GM23338 (cell line): ENCODE measurements around the gene RFNG. TPM values are rescaled to one million over a fixed set of nuclear protein-coding genes. Genes with fewer than 3 reads are reported as not detected.

Source experiments
- ATAC-seq: fragments of 200-7000 bp; cut with Tn5 transposase; 3 replicates; pipeline ENCODE4 v1.9.1; 2020
- DNase-seq: peaks from one replicate; pipeline ENCODE4 v3.0.0-alpha.2; 2015; ENCODE audit warnings: low spot score
- H2AFZ ChIP-seq: fragments of 200-600 bp; sonication (generic); 2 replicates; pipeline ENCODE4 v1.8.0; 2016; ENCODE audit warnings: antibody characterized with exemption, mild to moderate bottlenecking, moderate library complexity
- H3F3A ChIP-seq: fragments of 200-600 bp; sonication (generic); replicated peaks from 2 replicates; pipeline ENCODE4 v1.8.0; 2017; ENCODE audit warnings: antibody characterized with exemption, mixed run types, low read depth
- H3K27ac ChIP-seq: fragments of 200-600 bp; sonication (generic); 2 replicates; pipeline ENCODE4 v1.6.1; 2016; ENCODE audit warnings: low read depth
- H3K27me3 ChIP-seq: fragments of 200-600 bp; sonication (generic); 2 replicates; pipeline ENCODE4 v1.8.0; 2016; ENCODE audit warnings: mild to moderate bottlenecking, mixed run types, moderate library complexity; ENCODE audit not compliant: insufficient read depth
- H3K36me3 ChIP-seq: fragments of 200-600 bp; sonication (generic); 2 replicates; pipeline ENCODE4 v1.8.0; 2016; ENCODE audit warnings: mild to moderate bottlenecking; ENCODE audit not compliant: insufficient read depth
- H3K4me1 ChIP-seq: fragments of 200-600 bp; sonication (generic); 2 replicates; pipeline ENCODE4 v1.8.0; 2016; ENCODE audit warnings: mild to moderate bottlenecking, moderate library complexity; ENCODE audit not compliant: insufficient read depth
- H3K4me2 ChIP-seq: fragments of 200-600 bp; sonication (generic); 2 replicates; pipeline ENCODE4 v1.7.1; 2017; ENCODE audit warnings: mixed run types
- H3K4me3 ChIP-seq: fragments of 200-600 bp; sonication (generic); 2 replicates; pipeline ENCODE4 v1.6.1; 2016; ENCODE audit warnings: mixed run types
- H3K79me2 ChIP-seq: fragments of 200-600 bp; sonication (generic); replicated peaks from 2 replicates; pipeline ENCODE4 v1.8.0; 2017; ENCODE audit warnings: mild to moderate bottlenecking; ENCODE audit not compliant: insufficient read depth
- H3K9me2 ChIP-seq: fragments of 200-600 bp; sonication (generic); 2 replicates; pipeline ENCODE4 v1.8.0; 2017; ENCODE audit not compliant: insufficient read depth
- H4K20me1 ChIP-seq: fragments of 200-600 bp; sonication (generic); replicated peaks from 2 replicates; pipeline ENCODE4 v1.8.0; 2017; ENCODE audit warnings: mild to moderate bottlenecking; ENCODE audit not compliant: insufficient read depth
- H3K27ac Mint-ChIP-seq: 2 replicates; pipeline ENCODE4 v1.8.0; 2020; ENCODE audit warnings: inconsistent platforms, mild to moderate bottlenecking, moderate library complexity, mixed read lengths
- H3K27me3 Mint-ChIP-seq: 3 replicates; pipeline ENCODE4 v1.8.0; 2022; ENCODE audit warnings: low read depth, mild to moderate bottlenecking, moderate library complexity, mixed read lengths, inconsistent platforms; ENCODE audit not compliant: insufficient read depth, poor library complexity
- H3K36me3 Mint-ChIP-seq: 3 replicates; pipeline ENCODE4 v1.8.0; 2021; ENCODE audit warnings: low read depth, mild to moderate bottlenecking, inconsistent platforms, moderate library complexity, mixed read lengths
- H3K4me1 Mint-ChIP-seq: 3 replicates; pipeline ENCODE4 v1.8.0; 2020; ENCODE audit warnings: mild to moderate bottlenecking, inconsistent platforms, mixed read lengths
- H3K4me3 Mint-ChIP-seq: 3 replicates; pipeline ENCODE4 v1.8.0; 2021; ENCODE audit warnings: moderate library complexity, mild to moderate bottlenecking, inconsistent platforms, mixed read lengths
- H3K9me3 Mint-ChIP-seq: 3 replicates; pipeline ENCODE4 v1.8.0; 2020; ENCODE audit warnings: moderate library complexity, mild to moderate bottlenecking, inconsistent platforms, mixed read lengths
- CREB1 ChIP-seq: fragments of 250-450 bp; sonication (Bioruptor Pico); IDR thresholded peaks from 2 replicates; pipeline ENCODE4 v1.5.0; 2020; ENCODE audit warnings: low read depth, mild to moderate bottlenecking, moderate library complexity
- ETS1 ChIP-seq: IDR thresholded peaks from 2 replicates; pipeline ENCODE4 v1.6.1; 2016; ENCODE audit warnings: antibody characterized with exemption
- EZH2 ChIP-seq: fragments of 200-600 bp; sonication (generic); IDR thresholded peaks from one replicate; pipeline ENCODE4 v1.8.0; 2017; ENCODE audit warnings: antibody characterized with exemption, mild to moderate bottlenecking, low read depth; ENCODE audit not compliant: unreplicated experiment
- EZH2phosphoT487 ChIP-seq: fragments of 200-600 bp; sonication (generic); IDR thresholded peaks from one replicate; pipeline ENCODE4 v1.8.1; 2018; ENCODE audit warnings: antibody characterized with exemption; ENCODE audit not compliant: unreplicated experiment
- JUNB ChIP-seq: IDR thresholded peaks from one replicate; pipeline ENCODE4 v1.6.1; 2016; ENCODE audit warnings: antibody characterized with exemption; ENCODE audit not compliant: unreplicated experiment
- NANOG ChIP-seq: IDR thresholded peaks from 2 replicates; pipeline ENCODE4 v1.6.1; 2016; ENCODE audit warnings: antibody characterized with exemption, borderline replicate concordance
- POLR2AphosphoS5 ChIP-seq: IDR thresholded peaks from 2 replicates; pipeline ENCODE4 v1.6.1; 2016; ENCODE audit warnings: antibody characterized with exemption, low read depth
- REST ChIP-seq: IDR thresholded peaks from one replicate; pipeline ENCODE4 v1.6.1; 2018; ENCODE audit warnings: antibody characterized with exemption; ENCODE audit not compliant: unreplicated experiment
- STAT1 ChIP-seq: IDR thresholded peaks from one replicate; pipeline ENCODE4 v1.6.1; 2016; ENCODE audit warnings: antibody characterized with exemption; ENCODE audit not compliant: unreplicated experiment
- ZNF114 ChIP-seq: fragments of 250-450 bp; sonication (Bioruptor Pico); IDR thresholded peaks from 2 replicates; pipeline ENCODE4 v1.5.0; 2020; ENCODE audit warnings: mild to moderate bottlenecking, moderate library complexity
- ZNF331 ChIP-seq: fragments of 250-450 bp; sonication (Bioruptor Pico); IDR thresholded peaks from 2 replicates; pipeline ENCODE4 v1.5.0; 2020; ENCODE audit warnings: low read depth, mild to moderate bottlenecking, moderate library complexity
- polyA plus RNA-seq: library from polyadenylated mRNA; unstranded; fragments of >200 nt; fragmentation: Nextera tagmentation; extraction: Ambion mirVana; gene quantifications from 2 replicates; pipeline ENCODE4 v1.2.1, GENCODE V29; 2016
- total RNA-seq: library from RNA; depleted of rRNA; stranded (reverse); fragments of >200 nt; shearing (Covaris generic); gene quantifications from 2 replicates; pipeline ENCODE4 v1.2.3, GENCODE V29; 2014
- TF ChIP-seq, protein P1 (sequence below), 2 experiments: fragments of 200-600 bp in 1 of 2; sonication (generic) in 1 of 2; conservative IDR thresholded peaks; 2 replicates each; pipeline versions ENCODE4 v1.5.1 to v1.6.1; 2016 to 2017; ENCODE audit warnings: antibody characterized with exemption in 2 of 2, low read depth in 2 of 2, mild to moderate bottlenecking in 2 of 2, moderate library complexity in 1 of 2

Gene RFNG
- total and polyA plus RNA-seq, 2 experiments from 2014 or later: 18.0 to 44.7 TPM

DNA sequence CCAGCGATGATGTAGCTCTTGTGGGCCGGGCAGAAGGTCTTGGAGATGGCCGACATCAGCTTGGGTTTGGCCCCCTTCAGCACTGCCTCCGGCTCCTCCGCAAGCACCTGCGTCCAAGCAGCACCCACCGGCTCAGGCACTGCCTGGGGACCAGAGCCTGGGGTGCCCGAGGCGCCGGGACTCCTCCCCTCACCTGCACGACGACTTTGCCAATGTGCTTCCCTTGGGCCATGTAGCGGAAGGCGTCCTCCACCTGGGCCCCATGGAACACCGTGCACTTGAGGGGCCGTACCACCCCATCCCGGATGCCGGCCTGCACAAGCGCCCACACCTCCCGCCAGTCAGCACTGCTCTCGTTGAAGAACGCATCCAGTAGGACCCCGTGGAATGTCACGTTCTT is 31.4 kb upstream of the RFNG start (continued):
- TF ChIP-seq, protein P1, sequence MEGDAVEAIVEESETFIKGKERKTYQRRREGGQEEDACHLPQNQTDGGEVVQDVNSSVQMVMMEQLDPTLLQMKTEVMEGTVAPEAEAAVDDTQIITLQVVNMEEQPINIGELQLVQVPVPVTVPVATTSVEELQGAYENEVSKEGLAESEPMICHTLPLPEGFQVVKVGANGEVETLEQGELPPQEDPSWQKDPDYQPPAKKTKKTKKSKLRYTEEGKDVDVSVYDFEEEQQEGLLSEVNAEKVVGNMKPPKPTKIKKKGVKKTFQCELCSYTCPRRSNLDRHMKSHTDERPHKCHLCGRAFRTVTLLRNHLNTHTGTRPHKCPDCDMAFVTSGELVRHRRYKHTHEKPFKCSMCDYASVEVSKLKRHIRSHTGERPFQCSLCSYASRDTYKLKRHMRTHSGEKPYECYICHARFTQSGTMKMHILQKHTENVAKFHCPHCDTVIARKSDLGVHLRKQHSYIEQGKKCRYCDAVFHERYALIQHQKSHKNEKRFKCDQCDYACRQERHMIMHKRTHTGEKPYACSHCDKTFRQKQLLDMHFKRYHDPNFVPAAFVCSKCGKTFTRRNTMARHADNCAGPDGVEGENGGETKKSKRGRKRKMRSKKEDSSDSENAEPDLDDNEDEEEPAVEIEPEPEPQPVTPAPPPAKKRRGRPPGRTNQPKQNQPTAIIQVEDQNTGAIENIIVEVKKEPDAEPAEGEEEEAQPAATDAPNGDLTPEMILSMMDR (conservative IDR thresholded peaks at IDR 0.05; ENCODE audit: low read depth in 2 of 2): no peak
- no peak for TF ChIP-seq ETS1
- no peak for TF ChIP-seq EZH2phosphoT487
- no peak for TF ChIP-seq ZNF114
- no peak for TF ChIP-seq CREB1 (CRISPR knock-in tag)
- TF ChIP-seq POLR2AphosphoS5: no peak; the same call in 1 of the 2 replicates
- TF ChIP-seq JUNB: no peak
- TF ChIP-seq REST: no peak
- no peak for TF ChIP-seq ZNF331

DNA sequence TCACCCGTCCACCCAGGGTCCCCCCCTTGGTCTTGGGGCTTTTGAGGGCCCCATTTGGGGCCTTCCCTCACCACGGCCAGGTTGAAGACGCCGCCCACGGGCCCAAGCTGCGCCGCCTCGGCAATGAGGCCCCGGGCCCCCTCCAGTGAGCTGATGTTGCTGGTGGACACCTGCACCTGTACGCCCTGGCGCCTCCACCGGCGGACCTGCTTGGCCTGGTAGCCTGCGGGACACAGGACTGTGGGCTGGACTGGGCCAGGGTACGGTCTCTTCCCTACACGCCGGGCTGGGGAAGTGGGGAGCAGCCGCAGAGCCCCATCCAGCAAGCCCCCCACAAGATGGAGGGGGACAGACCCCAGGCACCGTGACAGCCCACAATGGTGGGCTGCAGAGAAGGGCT is 30.8 kb upstream of the RFNG start:
- H3K79me2 ChIP-seq: no peaks in the 10 kb centered on the region
- H3K27ac ChIP-seq: no peak overlapping the region
- H4K20me1 ChIP-seq: peaks cover 8% of the 10 kb centered on the region
- peaks cover 18% of the 10 kb centered on the region for H3K27me3 Mint-ChIP-seq
- no peak overlapping the region for H2AFZ ChIP-seq
- peaks cover 19% of the 10 kb centered on the region for H3F3A ChIP-seq
- no peaks in the 10 kb centered on the region for H3K4me1 ChIP-seq
- no peaks in the 10 kb centered on the region; the same call in 2 of the 3 replicates for H3K9me3 Mint-ChIP-seq
- no peak overlapping the region for H3K4me3 Mint-ChIP-seq
- peaks cover 10% of the 10 kb centered on the region; the same call in 1 of the 2 replicates for H3K36me3 ChIP-seq
- no peak overlapping the region for H3K4me2 ChIP-seq
- H3K27ac Mint-ChIP-seq: no peak overlapping the region
- peaks cover 3% of the 10 kb centered on the region for H3K4me1 Mint-ChIP-seq
- no peaks in the 10 kb centered on the region for H3K9me2 ChIP-seq
- peaks cover 57% of the 10 kb centered on the region for H3K36me3 Mint-ChIP-seq
- ATAC-seq: no peak
- no peak for DNase-seq
- H3K27me3 ChIP-seq: no peaks in the 10 kb centered on the region
- H3K4me3 ChIP-seq: no peak overlapping the region
- TF ChIP-seq REST (no peak), JUNB (no peak), EZH2phosphoT487 (no peak), EZH2 (no peak), POLR2AphosphoS5 (no peak), ZNF331 (no peak), STAT1 (no peak), ZNF114 (no peak), ETS1 (no peak), NANOG (no peak), CREB1 (CRISPR knock-in tag) (no peak)
- TF ChIP-seq, protein P1 (conservative IDR thresholded peaks at IDR 0.05; ENCODE audit: low read depth in 2 of 2): no peak
